ENCODE results near the gene CEP350. TPM values are rescaled to one million over a fixed set of nuclear protein-coding genes. Genes with fewer than 3 reads are reported as not detected.

The CEP350 gene
- polyA plus RNA-seq, 1 donor (not counting 4 experiments of a cell fraction or from before 2014, with no cell fraction given) = 12.0 TPM

DNA sequence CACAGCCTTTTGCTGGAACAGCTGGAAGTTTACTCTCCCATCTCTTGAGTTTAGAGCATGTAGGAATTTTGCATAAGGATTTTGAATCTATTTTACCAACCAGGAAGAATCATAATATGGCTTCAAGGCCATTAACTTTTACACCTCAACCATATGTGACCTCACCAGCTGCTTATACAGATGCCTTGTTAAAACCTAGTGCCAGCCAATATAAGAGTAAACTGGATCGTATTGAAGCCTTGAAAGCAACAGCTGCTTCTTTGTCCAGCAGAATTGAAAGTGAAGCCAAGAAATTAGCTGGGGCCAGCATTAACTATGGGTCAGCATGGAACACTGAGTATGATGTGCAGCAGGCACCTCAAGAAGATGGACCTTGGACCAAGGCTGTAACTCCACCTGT lies 65.4 kb downstream of the CEP350 start:
- H3K4me2 ChIP-seq (ENCODE audit: control insufficient read depth, extremely low read depth, insufficient read depth, low read depth, low read length) = no peak overlapping the region
- H3K4me3 ChIP-seq (ENCODE audit: control insufficient read depth in 2 of 3, extremely low read depth in 1 of 3, insufficient read depth in 2 of 3, low read depth in 1 of 3, low read length in 3 of 3) = no peak overlapping the region
- no peaks in the 10 kb centered on the region for H4K20me1 ChIP-seq (ENCODE audit: control insufficient read depth, extremely low read depth, insufficient read depth, low read length)
- H3K9me1 ChIP-seq (ENCODE audit: control insufficient read depth, extremely low read depth, insufficient read depth, low read length) = no peaks in the 10 kb centered on the region
- no peaks in the 10 kb centered on the region for H3K9me3 ChIP-seq (ENCODE audit: control insufficient read depth, low read depth, low read length)
- H3K36me3 ChIP-seq (ENCODE audit: control insufficient read depth in 2 of 2, extremely low read depth in 1 of 2, insufficient read depth in 2 of 2, low read length in 2 of 2) = peaks cover 5 to 15% of the 10 kb centered on the region in 2 experiments
- dilution Hi-C loops (cut with MboI; ENCODE audit: extremely low pct_ligation_motif_present, low sequenced_read_pairs) = no loop called here
- H3K9ac ChIP-seq (ENCODE audit: control insufficient read depth, extremely low read depth, insufficient read depth, low read length) = no peak overlapping the region
- no peak overlapping the region for H3K27ac ChIP-seq (ENCODE audit: control insufficient read depth, insufficient read depth, low read length)
- H3K27me3 ChIP-seq (ENCODE audit: control insufficient read depth, extremely low read depth, insufficient read depth, low read length) = no peaks in the 10 kb centered on the region
- H3K4me1 ChIP-seq (ENCODE audit: control insufficient read depth, extremely low read depth, insufficient read depth, low read length) = no peaks in the 10 kb centered on the region
- DNase-seq (ENCODE audit: low read depth, low spot score) (no peak), FAIRE-seq (no peak)
- TF ChIP-seq, protein P1, sequence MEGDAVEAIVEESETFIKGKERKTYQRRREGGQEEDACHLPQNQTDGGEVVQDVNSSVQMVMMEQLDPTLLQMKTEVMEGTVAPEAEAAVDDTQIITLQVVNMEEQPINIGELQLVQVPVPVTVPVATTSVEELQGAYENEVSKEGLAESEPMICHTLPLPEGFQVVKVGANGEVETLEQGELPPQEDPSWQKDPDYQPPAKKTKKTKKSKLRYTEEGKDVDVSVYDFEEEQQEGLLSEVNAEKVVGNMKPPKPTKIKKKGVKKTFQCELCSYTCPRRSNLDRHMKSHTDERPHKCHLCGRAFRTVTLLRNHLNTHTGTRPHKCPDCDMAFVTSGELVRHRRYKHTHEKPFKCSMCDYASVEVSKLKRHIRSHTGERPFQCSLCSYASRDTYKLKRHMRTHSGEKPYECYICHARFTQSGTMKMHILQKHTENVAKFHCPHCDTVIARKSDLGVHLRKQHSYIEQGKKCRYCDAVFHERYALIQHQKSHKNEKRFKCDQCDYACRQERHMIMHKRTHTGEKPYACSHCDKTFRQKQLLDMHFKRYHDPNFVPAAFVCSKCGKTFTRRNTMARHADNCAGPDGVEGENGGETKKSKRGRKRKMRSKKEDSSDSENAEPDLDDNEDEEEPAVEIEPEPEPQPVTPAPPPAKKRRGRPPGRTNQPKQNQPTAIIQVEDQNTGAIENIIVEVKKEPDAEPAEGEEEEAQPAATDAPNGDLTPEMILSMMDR (optimal IDR thresholded peaks at IDR 0.05 in 1 of 3, IDR thresholded peaks at IDR 0.05 in 1 of 3, conservative IDR thresholded peaks at IDR 0.05 in 1 of 3; ENCODE audit: extremely low read depth in 1 of 3, insufficient read depth in 2 of 3, low read length in 3 of 3) = no peak
- TF ChIP-seq EZH2 (IDR thresholded peaks at IDR 0.05; ENCODE audit: low read length) = no peak
- H3K79me2 ChIP-seq (ENCODE audit: control insufficient read depth, insufficient read depth, low read length) = no peaks in the 10 kb centered on the region
- no peak overlapping the region for H2AFZ ChIP-seq (ENCODE audit: control insufficient read depth, low read length)

DNA sequence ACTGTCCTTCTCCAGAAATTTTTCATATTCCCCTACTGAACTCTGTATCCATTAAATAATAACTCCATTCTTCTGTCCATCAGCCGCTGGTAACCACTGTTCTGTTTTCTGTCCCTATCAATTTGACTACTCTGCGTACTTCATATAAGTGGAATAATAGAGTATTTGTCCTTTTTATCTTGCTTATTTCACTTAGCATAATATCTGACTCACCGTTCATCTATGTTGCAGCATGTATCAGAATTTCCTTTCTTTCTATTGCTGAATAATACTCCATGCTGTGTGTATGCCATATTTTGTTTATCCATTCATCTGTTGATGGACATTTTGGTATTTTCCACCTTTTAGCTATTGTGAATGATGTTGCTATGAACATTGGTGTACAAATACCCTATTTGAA lies 71.9 kb downstream of the CEP350 start:
- no peak for FAIRE-seq

More for the DNA sequence above, 71.9 kb downstream of the CEP350 start:
- no peak for TF ChIP-seq EZH2 (IDR thresholded peaks at IDR 0.05; ENCODE audit: low read length)
- TF ChIP-seq, protein P1 (optimal IDR thresholded peaks at IDR 0.05 in 1 of 3, IDR thresholded peaks at IDR 0.05 in 1 of 3, conservative IDR thresholded peaks at IDR 0.05 in 1 of 3; ENCODE audit: extremely low read depth in 1 of 3, insufficient read depth in 2 of 3, low read length in 3 of 3) = no peak
- H3K27me3 ChIP-seq (ENCODE audit: control insufficient read depth, extremely low read depth, insufficient read depth, low read length) = no peaks in the 10 kb centered on the region
- no peaks in the 10 kb centered on the region for H3K9me1 ChIP-seq (ENCODE audit: control insufficient read depth, extremely low read depth, insufficient read depth, low read length)
- H3K79me2 ChIP-seq (ENCODE audit: control insufficient read depth, insufficient read depth, low read length) = no peaks in the 10 kb centered on the region
- no peak overlapping the region for H2AFZ ChIP-seq (ENCODE audit: control insufficient read depth, low read length)
- H3K9ac ChIP-seq (ENCODE audit: control insufficient read depth, extremely low read depth, insufficient read depth, low read length) = no peak overlapping the region
- H4K20me1 ChIP-seq (ENCODE audit: control insufficient read depth, extremely low read depth, insufficient read depth, low read length) = no peaks in the 10 kb centered on the region
- no peaks in the 10 kb centered on the region for H3K9me3 ChIP-seq (ENCODE audit: control insufficient read depth, low read depth, low read length)
- dilution Hi-C loops (cut with MboI; ENCODE audit: extremely low pct_ligation_motif_present, low sequenced_read_pairs) = no loop called here
- H3K4me3 ChIP-seq (ENCODE audit: control insufficient read depth in 2 of 3, extremely low read depth in 1 of 3, insufficient read depth in 2 of 3, low read depth in 1 of 3, low read length in 3 of 3) = no peak overlapping the region
- H3K4me2 ChIP-seq (ENCODE audit: control insufficient read depth, extremely low read depth, insufficient read depth, low read depth, low read length) = no peak overlapping the region
- no peak for DNase-seq (ENCODE audit: low read depth, low spot score)
- no peaks in the 10 kb centered on the region for H3K36me3 ChIP-seq (ENCODE audit: control insufficient read depth in 2 of 2, extremely low read depth in 1 of 2, insufficient read depth in 2 of 2, low read length in 2 of 2)
- no peak overlapping the region for H3K27ac ChIP-seq (ENCODE audit: control insufficient read depth, insufficient read depth, low read length)
- H3K4me1 ChIP-seq (ENCODE audit: control insufficient read depth, extremely low read depth, insufficient read depth, low read length) = no peaks in the 10 kb centered on the region

Measured in keratinocyte (primary cell).